Measurements from ENCODE around the gene URAD. TPM values are rescaled to one million over a fixed set of nuclear protein-coding genes. Genes with fewer than 3 reads are reported as not detected.

Gene URAD
- total RNA-seq, 1 donor from 2014 or later, result not detected

- no peak for DNase-seq (ENCODE audit: extremely low read depth, low read depth, low spot score)
Observed at GRCh38 chr13:27960362-27961226, 27.9 kb downstream of the URAD start.

- no peak for DNase-seq (ENCODE audit: extremely low read depth, low read depth, low spot score)
Observed at GRCh38 chr13:27959976-27960361, 28.5 kb downstream of the URAD start.

DNA sequence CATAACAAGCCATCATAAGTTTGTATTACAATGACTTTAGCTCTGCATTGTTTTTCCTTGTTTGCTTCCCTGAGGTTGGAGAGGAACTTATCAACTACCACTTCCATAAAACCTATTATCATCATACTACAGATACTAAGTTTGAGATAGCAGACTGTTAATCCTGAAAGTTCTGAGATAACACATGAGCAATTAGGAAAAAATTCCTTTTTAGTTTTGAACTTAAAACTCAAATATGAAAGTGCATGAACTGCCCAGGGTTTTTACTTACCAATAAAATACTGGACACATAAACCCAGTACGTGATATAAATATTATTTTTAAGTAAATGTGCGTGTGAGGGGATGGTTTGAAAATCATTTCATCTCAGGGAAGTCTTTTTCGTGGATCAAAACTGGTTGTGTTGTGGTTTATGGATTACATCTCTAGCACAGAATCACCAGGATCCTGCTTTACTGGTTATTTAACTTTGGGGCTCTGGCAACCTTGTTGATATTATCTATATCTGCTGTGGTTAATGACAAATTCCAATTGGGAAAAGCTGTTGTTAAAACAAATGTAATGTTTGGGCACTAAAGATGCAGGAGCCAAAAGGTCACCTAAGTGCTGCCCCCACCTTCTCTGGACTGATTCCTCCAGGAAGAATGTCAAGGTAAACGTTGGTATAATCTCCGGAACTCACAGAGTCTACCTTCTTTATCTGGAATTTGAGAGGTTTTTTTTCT lies 31.8 kb downstream of the URAD start:
- DNase-seq (ENCODE audit: extremely low read depth, low read depth, low spot score), result no peak

GRCh38 chr13:27955014-27955591 lies 33.4 kb downstream of the URAD start:
- no peak for DNase-seq (ENCODE audit: extremely low read depth, low read depth, low spot score)

DNA sequence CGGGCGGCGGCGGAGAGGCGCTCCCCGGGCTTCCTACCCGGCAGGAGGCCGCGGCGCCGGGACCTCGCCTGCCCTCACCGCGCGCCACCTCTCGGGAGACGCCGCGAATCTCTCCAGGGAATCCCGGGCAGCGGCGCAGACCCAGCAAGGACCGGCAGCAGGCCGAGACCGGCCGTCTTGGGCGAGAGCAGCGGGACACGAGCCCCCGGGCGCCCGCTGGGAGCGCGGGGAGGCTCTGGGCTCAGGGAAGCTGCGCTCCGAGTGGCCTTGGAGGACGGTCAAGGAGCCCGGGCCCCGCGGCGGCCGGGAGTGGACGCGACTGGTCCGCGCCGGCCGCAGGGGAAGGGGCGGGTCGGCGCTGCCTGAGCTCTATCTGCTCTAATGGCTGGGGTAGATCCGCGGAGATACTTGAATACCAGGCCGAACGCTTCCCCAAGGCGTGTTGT lies 34.1 kb downstream of the URAD start:
- DNase-seq (ENCODE audit: extremely low read depth, low read depth, low spot score), result no peak

DNA sequence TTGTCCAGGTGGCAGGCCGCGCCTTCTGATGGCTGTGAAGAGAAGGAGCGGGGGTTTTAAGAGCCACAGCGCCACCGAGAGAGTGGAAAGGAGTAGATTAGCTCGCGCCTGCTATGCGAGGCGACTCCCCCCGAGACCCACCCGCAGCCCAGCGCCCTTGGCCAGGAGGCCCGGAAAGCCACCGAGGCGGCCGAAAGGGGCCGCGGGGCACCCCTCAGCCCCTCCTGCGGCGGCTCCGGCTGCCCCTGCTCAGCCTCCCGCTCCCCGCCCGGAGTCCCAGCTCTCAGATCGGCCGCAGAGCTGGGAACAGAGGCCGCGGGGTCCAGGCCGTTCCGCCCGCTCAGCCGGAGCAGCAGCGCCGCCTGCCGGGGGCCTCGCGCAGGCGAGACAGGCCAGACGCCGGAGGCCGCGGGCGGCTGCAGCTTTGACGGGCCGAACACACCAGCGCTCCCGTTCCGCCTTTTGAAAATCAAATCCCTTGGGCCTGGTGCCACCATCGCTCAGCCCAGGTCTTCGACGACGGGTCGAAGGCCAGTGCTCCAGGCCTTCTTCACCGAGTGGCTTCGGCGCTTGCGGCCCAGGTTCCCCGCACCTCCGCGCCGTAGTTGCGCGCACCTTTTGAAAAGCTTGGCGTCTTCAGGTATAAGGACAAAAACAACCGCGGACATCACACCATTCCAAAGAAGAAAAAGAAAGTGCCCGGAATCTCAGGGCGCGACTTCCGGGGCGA lies 34.7 kb downstream of the URAD start:
- no peak for DNase-seq (ENCODE audit: extremely low read depth, low read depth, low spot score)

GRCh38 chr13:27952876-27953675 lies 35.4 kb downstream of the URAD start:
- DNase-seq (ENCODE audit: extremely low read depth, low read depth, low spot score), result no peak

- DNase-seq (ENCODE audit: extremely low read depth, low read depth, low spot score), result no peak
Observed at GRCh38 chr13:27942972-27943371, 45.5 kb downstream of the URAD start.

GRCh38 chr13:27933580-27934328 lies 54.7 kb downstream of the URAD start:
- DNase-seq (ENCODE audit: extremely low read depth, low read depth, low spot score), result no peak

DNA sequence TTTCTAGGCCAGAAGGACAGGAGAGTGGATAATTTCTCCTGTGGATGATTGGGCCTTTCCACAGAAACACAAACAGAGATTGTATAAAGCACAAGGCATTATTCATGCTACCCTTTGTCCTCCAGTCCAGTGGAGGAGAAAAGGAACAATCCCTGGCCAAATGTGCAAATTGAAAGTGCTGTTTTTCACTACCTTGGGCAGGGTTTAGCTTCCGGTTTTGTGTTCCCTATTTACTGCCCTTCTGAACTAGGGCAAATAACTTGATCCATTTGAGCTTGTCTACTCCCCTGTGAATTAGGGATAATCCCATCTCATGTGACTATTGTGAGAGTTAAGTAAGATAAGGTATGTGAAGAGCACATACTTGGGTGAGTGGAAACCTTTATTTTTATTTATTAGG lies 55.4 kb downstream of the URAD start:
- DNase-seq (ENCODE audit: extremely low read depth, low read depth, low spot score), result no peak

- no peak for DNase-seq (ENCODE audit: extremely low read depth, low read depth, low spot score)
Observed at GRCh38 chr13:27929868-27930267, 58.6 kb downstream of the URAD start.

DNA sequence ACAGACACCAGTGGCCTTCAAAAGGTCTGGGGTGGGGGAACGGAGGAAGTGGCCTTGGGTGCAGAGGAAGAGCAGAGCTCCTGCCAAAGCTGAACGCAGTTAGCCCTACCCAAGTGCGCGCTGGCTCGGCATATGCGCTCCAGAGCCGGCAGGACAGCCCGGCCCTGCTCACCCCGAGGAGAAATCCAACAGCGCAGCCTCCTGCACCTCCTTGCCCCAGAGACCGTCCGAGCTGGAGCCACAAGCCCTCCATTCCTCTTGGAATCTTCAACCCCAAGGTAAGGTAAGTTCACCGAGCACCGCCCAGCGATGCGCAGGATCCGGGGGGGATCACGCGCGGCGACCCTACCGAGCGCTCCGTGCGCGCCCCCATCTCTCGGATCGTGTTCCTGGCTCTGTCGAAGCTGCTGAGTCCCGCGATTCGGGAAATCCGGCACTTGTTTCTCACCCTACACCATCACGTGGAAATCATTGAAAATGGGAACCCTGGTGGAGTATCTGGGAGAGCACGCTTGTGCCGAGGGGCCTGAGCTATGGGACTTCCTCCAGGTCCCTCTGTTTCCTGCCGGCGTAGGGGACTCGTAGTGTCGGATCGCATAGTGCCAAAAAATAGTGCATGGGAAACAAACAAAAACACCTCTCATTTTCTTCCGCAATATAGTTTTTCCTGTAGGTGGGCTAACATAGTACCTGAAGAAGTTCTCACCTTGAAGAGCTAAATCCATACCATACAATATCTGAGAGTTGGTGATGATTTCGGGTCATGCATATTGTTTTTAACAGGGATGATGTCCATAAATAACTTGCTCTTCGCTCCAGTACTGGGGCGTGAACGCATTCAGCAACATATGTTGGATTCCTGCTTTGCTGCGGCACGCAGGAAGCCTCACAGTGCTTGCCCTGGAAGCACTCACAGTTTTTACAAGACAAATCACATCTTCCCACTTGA lies 59.4 kb downstream of the URAD start:
- no peak for DNase-seq (ENCODE audit: extremely low read depth, low read depth, low spot score)

GRCh38 chr13:27928353-27928804 lies 60.1 kb downstream of the URAD start:
- no peak for DNase-seq (ENCODE audit: extremely low read depth, low read depth, low spot score)

Other genes with a start within 250 kb of the URAD start
- not detected in 2 replicates for gene GSX1, start 196.2 kb downstream of the URAD start, total RNA-seq
- not detected in 2 replicates for gene PDX1, start 68.7 kb downstream of the URAD start, total RNA-seq
- not detected in 2 replicates for gene CDX2, start 19.4 kb downstream of the URAD start, total RNA-seq
- not detected in 2 replicates for gene FLT3, start 111.9 kb upstream of the URAD start, total RNA-seq
- 15.7 and 27.4 TPM in 2 replicates for gene PAN3, start 149.9 kb upstream of the URAD start, total RNA-seq

Measured in glomerular endothelial cell (primary cell).